H1 (cell line): ENCODE data around the gene RGS9. TPM values are rescaled to one million over a fixed set of nuclear protein-coding genes. Genes with fewer than 3 reads are reported as not detected.
A peak's percentile ranks its signal among the peaks of the same experiment; 100 is the strongest.

ENCODE experiments used
- CTCF ChIA-PET: fragments of 300-600 bp; sonication (Branson Sonifier 250); formaldehyde crosslinking; loops from one replicate; lab custom pipeline; 2021; ENCODE audit not compliant: partially characterized antibody; lab: Charles Lee
- POLR2A ChIA-PET: fragments of 300-600 bp; sonication (Branson Sonifier 250); formaldehyde crosslinking; loops from one replicate; lab custom pipeline; 2021; ENCODE audit warnings: inconsistent platforms; ENCODE audit not compliant: partially characterized antibody; lab: Charles Lee
- DNase-seq, 2 experiments: peaks; one replicate each; pipeline versions ENCODE4 v3.0.0 to v3.0.0-alpha.2; 2010 to 2022; ENCODE audit warnings: low spot score in 2 of 2, low read depth in 1 of 2, mixed read lengths in 1 of 2
- FAIRE-seq: peaks from 2 replicates; lab custom pipeline; 2011; peaks lifted over from hg19 to GRCh38; lab: Jason Lieb, UNC
- H2AFZ ChIP-seq: 2 replicates; pipeline ENCODE4 v1.8.1; 2012; ENCODE audit warnings: low read length, inconsistent platforms
- H2AK5ac ChIP-seq: 2 replicates; pipeline ENCODE4 v1.6.1; 2013; ENCODE audit warnings: low read depth, low read length
- H2BK120ac ChIP-seq: replicated peaks from 2 replicates; pipeline ENCODE3; 2013; ENCODE audit warnings: low read depth, low read length, inconsistent platforms
- H2BK12ac ChIP-seq: 2 replicates; pipeline ENCODE4 v1.6.1; 2013; ENCODE audit warnings: low read depth, low read length
- H2BK15ac ChIP-seq: 2 replicates; pipeline ENCODE4 v1.6.1; 2013; ENCODE audit warnings: low read length
- H2BK20ac ChIP-seq: 2 replicates; pipeline ENCODE4 v1.6.1; 2013; ENCODE audit warnings: low read length
- H2BK5ac ChIP-seq: 2 replicates; pipeline ENCODE4 v1.6.1; 2013; ENCODE audit warnings: low read depth, low read length
- H3K14ac ChIP-seq: 2 replicates; pipeline ENCODE4 v1.6.1; 2013; ENCODE audit warnings: inconsistent platforms; ENCODE audit not compliant: insufficient read length
- H3K18ac ChIP-seq: 2 replicates; pipeline ENCODE4 v1.6.1; 2013; ENCODE audit warnings: low read length; ENCODE audit errors: extremely low read depth
- H3K23ac ChIP-seq: 2 replicates; pipeline ENCODE4 v1.6.1; 2013; ENCODE audit warnings: inconsistent platforms; ENCODE audit not compliant: insufficient read length
- H3K23me2 ChIP-seq: 2 replicates; pipeline ENCODE4 v1.6.1; 2013; ENCODE audit warnings: low read depth, low read length
- H3K27ac ChIP-seq: 2 replicates; pipeline ENCODE4 v1.6.1; 2011; ENCODE audit warnings: low read depth, low read length, inconsistent platforms
- H3K27me3 ChIP-seq, 4 experiments: replicated peaks in 1 of 4; 1 replicate in 1 of 4; 2 replicates in 3 of 4; pipeline versions ENCODE4 v1.6.1 to v1.8.1; 2011 to 2013; ENCODE audit warnings: low read length in 3 of 4, mild to moderate bottlenecking in 3 of 4, inconsistent platforms in 2 of 4, mixed read lengths in 2 of 4, moderate library complexity in 1 of 4; ENCODE audit not compliant: control insufficient read depth in 3 of 4, insufficient read depth in 3 of 4; ENCODE audit errors: extremely low read depth in 1 of 4
- H3K36me3 ChIP-seq, 4 experiments: 2 replicates each; pipeline versions ENCODE4 v1.6.1 to v1.8.1; 2011 to 2013; ENCODE audit warnings: mild to moderate bottlenecking in 4 of 4, low read length in 3 of 4, moderate library complexity in 2 of 4, control low read depth in 1 of 4, inconsistent platforms in 1 of 4; ENCODE audit not compliant: insufficient read depth in 4 of 4, control insufficient read depth in 2 of 4
- H3K4ac ChIP-seq: replicated peaks from 2 replicates; pipeline ENCODE3; 2013; ENCODE audit warnings: low read length, low read depth, mixed read lengths, inconsistent platforms; ENCODE audit not compliant: insufficient read length
- H3K4me1 ChIP-seq, 4 experiments: replicated peaks in 1 of 4; 1 replicate in 1 of 4; 2 replicates in 3 of 4; pipeline versions ENCODE4 v1.6.1 to v1.8.1; 2011 to 2013; ENCODE audit warnings: low read length in 3 of 4, inconsistent platforms in 2 of 4, mixed read lengths in 1 of 4; ENCODE audit not compliant: insufficient read depth in 4 of 4, control insufficient read depth in 3 of 4
- H3K4me2 ChIP-seq, 2 experiments: 2 replicates each; pipeline versions ENCODE4 v1.6.1 to v1.8.1; 2011 to 2013; ENCODE audit warnings: low read depth in 2 of 2, low read length in 2 of 2, control low read depth in 1 of 2, inconsistent platforms in 1 of 2, mild to moderate bottlenecking in 1 of 2; ENCODE audit not compliant: insufficient read depth in 1 of 2
- H3K4me3 ChIP-seq, 4 experiments: fragments of 200-600, 300-600 bp in 1 of 4; sonication (generic), shearing (Covaris generic), sonication (Bioruptor Twin) in 1 of 4; 2 replicates each; pipeline versions ENCODE4 v1.5.1 to v1.8.1; 2011 to 2016; ENCODE audit warnings: low read length in 4 of 4, low read depth in 3 of 4, control low read depth in 2 of 4, inconsistent platforms in 2 of 4, mild to moderate bottlenecking in 2 of 4, mixed read lengths in 1 of 4, moderate library complexity in 1 of 4; ENCODE audit not compliant: insufficient read depth in 2 of 4; ENCODE audit errors: extremely low read depth in 1 of 4
- H3K56ac ChIP-seq: replicated peaks from 2 replicates; pipeline ENCODE3; 2013; ENCODE audit warnings: low read depth, mild to moderate bottlenecking, mixed read lengths, low read length, inconsistent platforms; ENCODE audit not compliant: insufficient read length
- H3K79me1 ChIP-seq: 2 replicates; pipeline ENCODE4 v1.6.1; 2013; ENCODE audit warnings: low read depth, low read length, control low read depth
- H3K79me2 ChIP-seq, 2 experiments: 2 replicates each; pipeline versions ENCODE4 v1.6.1 to v1.8.1; 2012 to 2013; ENCODE audit warnings: low read length in 2 of 2, mild to moderate bottlenecking in 2 of 2, inconsistent platforms in 1 of 2; ENCODE audit not compliant: insufficient read depth in 2 of 2, control insufficient read depth in 1 of 2
- H3K9ac ChIP-seq, 4 experiments: replicated peaks in 1 of 4; 1 replicate in 1 of 4; 2 replicates in 3 of 4; pipeline versions ENCODE4 v1.6.1 to v1.8.1; 2011 to 2013; ENCODE audit warnings: low read depth in 3 of 4, low read length in 3 of 4, control low read depth in 2 of 4, mild to moderate bottlenecking in 2 of 4, moderate library complexity in 2 of 4, inconsistent platforms in 1 of 4; ENCODE audit errors: extremely low read depth in 1 of 4
- H3K9me3 ChIP-seq, 2 experiments: 2 replicates each; pipeline versions ENCODE4 v1.6.1 to v1.8.1; 2012 to 2013; ENCODE audit warnings: mild to moderate bottlenecking in 2 of 2, moderate library complexity in 2 of 2, control low read depth in 1 of 2, inconsistent platforms in 1 of 2, low read depth in 1 of 2, low read length in 1 of 2, mixed read lengths in 1 of 2; ENCODE audit not compliant: insufficient read depth in 2 of 2
- H4K20me1 ChIP-seq, 2 experiments: replicated peaks in 1 of 2; 2 replicates each; pipeline versions ENCODE3 to v1.8.1; 2011 to 2013; ENCODE audit warnings: inconsistent platforms in 2 of 2, low read length in 2 of 2, mild to moderate bottlenecking in 1 of 2; ENCODE audit not compliant: insufficient read depth in 2 of 2, control insufficient read depth in 1 of 2
- H4K5ac ChIP-seq: 2 replicates; pipeline ENCODE4 v1.6.1; 2013; ENCODE audit warnings: low read length, low read depth, mixed read lengths, inconsistent platforms; ENCODE audit not compliant: insufficient read length
- H4K8ac ChIP-seq: 2 replicates; pipeline ENCODE4 v1.8.0; 2013; ENCODE audit warnings: mild to moderate bottlenecking, moderate library complexity, low read length, inconsistent platforms; ENCODE audit not compliant: insufficient read depth; ENCODE audit errors: extremely low read depth
- H4K91ac ChIP-seq: replicated peaks from 2 replicates; pipeline ENCODE3; 2013; ENCODE audit warnings: low read length, mixed read lengths, inconsistent platforms; ENCODE audit not compliant: insufficient read length
- E2F6 ChIP-seq: IDR thresholded peaks from 2 replicates; pipeline ENCODE4 v1.6.1; 2012; ENCODE audit warnings: inconsistent platforms
- EZH2 ChIP-seq: fragments of 200-600 bp; sonication (generic); IDR thresholded peaks from 2 replicates; pipeline ENCODE4 v1.7.1; 2012; ENCODE audit warnings: low read depth, mild to moderate bottlenecking, moderate library complexity, low read length, inconsistent platforms; ENCODE audit not compliant: severe bottlenecking
- MAX ChIP-seq: IDR thresholded peaks from 2 replicates; pipeline ENCODE4 v1.6.1; 2012; ENCODE audit warnings: inconsistent platforms
- POLR2AphosphoS5 ChIP-seq: IDR thresholded peaks from 2 replicates; pipeline ENCODE4 v1.6.1; 2011; ENCODE audit warnings: low read depth, low read length
- RAD21 ChIP-seq, 2 experiments: IDR thresholded peaks in 1 of 2; conservative IDR thresholded peaks in 1 of 2; 2 replicates each; pipeline ENCODE4 v1.6.1; 2011; ENCODE audit warnings: low read depth in 2 of 2, low read length in 2 of 2, improper control_type of control experiment in 1 of 2, inconsistent platforms in 1 of 2, mild to moderate bottlenecking in 1 of 2, moderate library complexity in 1 of 2
- RBBP5 ChIP-seq: IDR thresholded peaks from 2 replicates; pipeline ENCODE4 v1.7.1; 2012; ENCODE audit warnings: low read depth, mild to moderate bottlenecking, inconsistent platforms, low read length, moderate library complexity, borderline replicate concordance
- RXRA ChIP-seq: IDR thresholded peaks from 2 replicates; pipeline ENCODE4 v1.6.1; 2011; ENCODE audit warnings: low read depth, mild to moderate bottlenecking, low read length, moderate library complexity; ENCODE audit not compliant: insufficient read depth
- WGBS, 2 experiments: shearing (Covaris generic) in 1 of 2; methylation state at CpG; one replicate each; pipeline versions ENCODE4 v1.1.6 to v1.1.7; 2013 to 2015; ENCODE audit warnings: low lambda C conversion rate in 2 of 2, mixed read lengths in 2 of 2, inconsistent platforms in 1 of 2, low coverage in 1 of 2, missing lambda C conversion rate in 1 of 2; ENCODE audit not compliant: insufficient replicate concordance in 2 of 2, insufficient coverage in 1 of 2, insufficient read length in 1 of 2; ENCODE audit errors: extremely low coverage in 1 of 2, missing lambda C conversion rate in 1 of 2; 5-methylcytosine and 5-hydroxymethylcytosine counted together
- polyA plus RNA-seq, 7 experiments: library from polyadenylated mRNA; depleted of rRNA in 3 of 7; stranded (reverse) in 5 of 7; unstranded in 2 of 7; fragments of >200 nt in 5 of 7; fragments of 200-250 nt in 2 of 7; gene quantifications; 1 replicate in 5 of 7; 2 replicates in 1 of 7; 4 replicates in 1 of 7; pipeline versions ENCODE4 v1.2.1 to v1.2.3, GENCODE V29; 2011 to 2013; ENCODE audit warnings: missing spikeins in 2 of 7, mixed read lengths in 2 of 7
- total RNA-seq: library from RNA; stranded (reverse); fragmentation: NEBNext Ultra II Directional; extraction: Animal tissue kit (Norgen Biotek cat#: 25700); gene quantifications from 2 replicates; pipeline ENCODE4 v1.2.1, GENCODE V29; 2021

The RGS9 gene
- total and polyA plus RNA-seq, 2 of the 8 experiments (the other 6 are each of a cell fraction or from before 2014, with no cell fraction given) = 8.9 to 20.5 TPM

- Histone ChIP-seq H3K9me3 (no peaks in the 10 kb centered on the region), H3K27ac (no peak overlapping the region), H2BK20ac (no peak overlapping the region), H2BK5ac (no peak overlapping the region), H4K20me1 (no peaks in the 10 kb centered on the region), H3K14ac (no peak overlapping the region), H4K8ac (no peak overlapping the region; the same call in 1 of the 2 replicates), H2BK12ac (no peak overlapping the region), H3K4me3 (no peak overlapping the region), H3K79me2 (no peaks in the 10 kb centered on the region), H3K23me2 (no peaks in the 10 kb centered on the region), H3K9ac (no peak overlapping the region), H4K5ac (no peak overlapping the region), H4K91ac (no peak overlapping the region), H2BK15ac (no peak overlapping the region; the same call in 1 of the 2 replicates), H3K79me1 (no peaks in the 10 kb centered on the region), H2AK5ac (no peak overlapping the region), H3K18ac (no peak overlapping the region), H3K23ac (no peak overlapping the region), H3K4me2 (no peak overlapping the region), H3K4me1 (no peaks in the 10 kb centered on the region), H2AFZ (peak overlapping the region; percentile 24; the same call in 1 of the 2 replicates), H3K4ac (no peak overlapping the region), H3K36me3 (no peaks in the 10 kb centered on the region), H2BK120ac (no peak overlapping the region), H3K27me3 (no peaks in the 10 kb centered on the region), H3K56ac (no peak overlapping the region)
- WGBS, 2 experiments = 69% methylated on average over 21 of the region's 23 CpGs; no CpG with 5 or more reads in 1 of the 2 experiments
- FAIRE-seq = no peak
- no peak for TF ChIP-seq RXRA
- TF ChIP-seq E2F6 = peak; percentile 88
- TF ChIP-seq MAX = peak; percentile 68
- no peak for TF ChIP-seq POLR2AphosphoS5
- TF ChIP-seq EZH2 = no peak
- no peak for TF ChIP-seq RBBP5
- TF ChIP-seq RAD21 (IDR thresholded peaks at IDR 0.05 in 1 of 2, conservative IDR thresholded peaks at IDR 0.05 in 1 of 2; ENCODE audit: low read depth in 2 of 2, low read length in 2 of 2) = no peak
- ChIA-PET POLR2A (no interaction called here), CTCF (interaction anchor here (1.2 to 3.4 kb wide), 3 partner anchors 7 to 39 kb away, joined by 5 to 12 read pairs (median 7); no protein-coding TSS in a partner anchor)
- no peak for DNase-seq
Observed at GRCh38 chr17:65270499-65271253, 133.5 kb downstream of the RGS9 start.
